CD4-positive, alpha-beta T cell treated with Interleukin-6 at 100 ng/mL for 8 hours (primary cell): ENCODE measurements around the gene ATP2B2.

Experiments
- DNase-seq: peaks from one replicate; pipeline ENCODE4 v3.0.0-alpha.2; 2020; ENCODE audit warnings: mixed read lengths, low spot score

The ATP2B2 gene

DNA sequence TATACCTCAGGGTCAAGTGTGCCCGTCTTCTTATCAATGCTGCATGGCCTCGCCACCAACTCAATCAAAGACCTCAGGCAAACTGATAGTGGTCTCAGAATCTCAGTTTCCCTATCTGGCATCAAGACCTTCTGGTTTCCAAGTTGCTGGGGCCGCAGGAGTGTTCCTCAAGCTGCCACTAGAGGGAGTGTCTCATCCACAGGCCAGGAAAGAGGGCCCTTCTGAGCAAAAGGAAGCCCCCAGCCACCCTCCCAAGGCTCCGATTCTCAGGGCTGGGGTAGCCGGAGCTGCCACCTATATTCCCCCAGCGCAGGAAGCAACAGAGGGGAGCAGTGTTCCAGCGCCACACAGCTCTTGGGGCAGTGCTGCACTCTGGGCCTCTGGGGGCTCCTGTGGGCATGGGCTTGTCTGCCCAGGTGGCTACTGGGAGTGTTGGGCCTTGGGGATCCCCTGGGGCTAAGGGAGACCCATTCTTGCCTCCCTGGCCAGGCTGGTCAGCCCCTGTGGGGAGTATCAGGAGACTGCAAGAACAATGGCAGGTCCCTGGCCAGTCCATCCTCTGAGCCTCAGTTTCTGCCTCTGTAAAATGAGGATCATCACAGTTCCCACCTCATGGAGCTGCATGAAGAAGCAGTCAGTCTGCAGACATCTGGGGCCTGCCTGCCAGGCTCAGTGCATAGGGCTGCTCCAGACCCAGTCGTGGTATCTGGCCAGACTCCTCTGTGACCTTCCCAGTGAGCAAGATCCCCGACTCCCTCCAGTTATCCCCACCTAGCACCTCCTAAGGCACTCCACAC lies 161.0 kb downstream of the ATP2B2 start:
- peak; percentile 57 for DNase-seq

DNA sequence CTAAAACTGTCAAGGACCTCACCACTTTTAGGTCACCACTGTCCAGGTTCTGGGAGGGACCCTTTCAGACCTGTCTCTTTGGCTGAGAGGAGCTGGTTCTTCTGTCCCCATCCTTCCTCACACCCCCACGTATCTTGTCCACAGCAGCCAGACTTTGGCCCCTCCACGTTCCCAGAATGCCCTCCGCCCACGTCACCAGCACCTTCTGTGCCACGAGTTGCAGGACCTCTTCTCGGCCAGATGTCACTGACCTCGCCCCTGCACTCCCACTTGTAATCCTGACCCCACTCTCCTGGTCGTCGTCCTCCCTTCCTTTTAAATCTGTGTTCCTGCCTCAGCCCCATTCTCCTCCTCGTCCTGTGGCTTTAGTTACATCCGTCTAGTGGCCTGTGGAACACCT lies 161.9 kb downstream of the ATP2B2 start:
- no peak for DNase-seq

DNA sequence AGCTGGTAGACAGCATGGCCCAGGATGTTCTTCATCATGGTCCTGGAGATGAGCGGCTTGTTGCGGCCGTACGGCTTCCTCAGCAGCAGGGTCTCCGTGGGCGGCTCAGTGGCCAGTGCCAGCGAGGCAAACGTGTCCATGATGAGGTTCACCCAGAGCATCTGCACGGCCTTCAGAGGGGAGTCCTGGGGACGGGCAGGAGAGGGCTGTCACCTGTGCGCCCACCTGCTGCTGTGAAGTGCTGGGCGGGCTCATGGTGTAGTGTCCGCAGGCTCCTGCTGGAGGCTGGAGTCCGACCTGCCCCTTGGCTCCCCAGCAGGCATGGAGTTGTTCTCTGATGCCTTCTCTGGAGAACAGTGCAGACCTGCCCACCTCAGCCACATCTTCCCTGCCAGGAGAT lies 162.6 kb downstream of the ATP2B2 start:
- DNase-seq = no peak

DNA sequence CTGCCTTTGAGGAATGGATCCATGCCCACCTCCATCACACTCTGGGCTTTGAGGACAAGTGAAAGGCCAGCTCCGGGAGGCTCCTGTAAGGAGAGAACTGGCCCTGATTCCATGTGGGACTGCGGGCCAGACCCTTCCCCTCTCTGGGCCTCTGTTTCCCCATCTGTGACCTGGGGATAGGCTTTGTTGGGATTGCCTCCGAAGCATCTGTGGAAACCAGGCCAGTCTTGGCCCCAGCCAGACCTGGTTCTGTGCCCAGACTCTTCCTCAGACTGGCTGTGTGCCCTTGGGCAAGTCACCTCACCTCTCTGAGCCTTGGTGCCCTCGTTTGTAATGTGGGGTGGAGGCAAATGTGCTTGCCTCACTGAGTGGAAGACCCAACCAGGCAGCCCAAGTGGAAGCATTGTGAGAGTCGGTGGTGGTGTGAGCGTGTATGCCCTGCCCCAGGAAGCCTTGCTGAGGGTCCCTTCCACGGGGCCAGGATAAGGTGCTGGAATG lies 163.4 kb downstream of the ATP2B2 start:
- no peak for DNase-seq

DNA sequence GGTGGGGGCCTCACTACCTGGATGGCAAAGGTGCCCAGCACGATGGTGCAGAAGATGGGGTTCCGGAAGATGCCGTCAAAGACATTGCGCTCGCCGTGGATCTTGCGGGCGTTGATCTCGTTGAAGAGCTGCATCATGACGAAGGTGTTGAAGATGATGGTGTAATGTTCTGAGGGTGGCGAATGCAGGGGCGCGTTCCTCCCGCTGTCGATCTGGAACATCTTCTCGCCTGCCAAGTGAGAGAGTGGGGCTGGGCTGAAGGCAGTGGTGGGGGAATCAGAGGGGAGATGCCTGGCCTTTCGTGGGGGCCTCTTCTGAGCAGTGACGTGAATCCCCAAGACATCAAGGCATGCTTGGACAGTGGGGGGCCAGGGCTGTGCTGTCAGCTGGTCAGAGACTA lies 164.9 kb downstream of the ATP2B2 start:
- no peak for DNase-seq

DNA sequence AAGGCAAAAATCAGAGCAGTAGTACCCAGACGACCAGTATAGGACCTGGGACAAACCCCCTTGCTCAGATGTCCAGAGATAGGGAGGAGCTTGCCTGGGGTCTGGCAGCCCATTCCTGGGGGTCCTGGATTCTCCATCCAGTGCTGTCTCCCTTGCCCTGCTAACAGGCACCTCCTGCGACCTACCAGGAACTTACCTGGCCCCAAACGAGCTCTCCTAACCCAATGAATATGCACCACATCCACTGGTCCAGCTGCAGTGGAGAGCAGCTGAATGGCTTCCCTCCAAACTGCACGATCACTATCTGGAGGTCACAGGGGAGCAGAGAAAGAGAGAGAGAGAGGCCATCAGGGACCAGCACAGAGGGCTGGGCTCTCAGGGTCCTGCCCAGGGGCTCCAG lies 165.3 kb downstream of the ATP2B2 start:
- no peak for DNase-seq

DNA sequence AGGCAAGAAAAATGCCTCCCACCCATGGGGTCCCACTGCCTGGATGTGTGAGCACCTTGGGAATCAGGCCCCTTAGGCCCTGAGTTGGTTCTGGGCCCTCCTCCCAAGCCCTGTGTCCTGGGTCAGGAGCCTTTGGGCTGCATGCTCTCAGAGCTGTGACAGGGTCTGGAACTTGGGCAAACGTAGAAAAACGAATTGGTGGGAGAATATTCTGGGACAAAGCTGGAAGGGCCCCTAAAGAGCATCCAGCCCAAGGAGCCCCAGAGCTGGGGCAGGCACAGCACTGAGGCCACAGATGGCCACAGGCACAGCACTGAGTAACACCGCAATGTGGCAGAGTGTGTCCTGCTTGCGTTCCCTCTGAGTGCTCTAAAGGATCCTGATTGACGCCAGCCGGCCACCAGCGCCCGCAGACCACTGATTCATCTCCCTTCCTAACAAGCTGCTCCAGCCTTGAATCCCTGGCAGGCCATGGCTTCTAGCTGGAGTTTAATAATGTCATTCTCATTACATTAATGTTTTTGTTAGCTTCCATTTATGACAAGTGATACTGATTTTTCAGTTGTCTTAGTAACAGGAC lies 165.9 kb downstream of the ATP2B2 start:
- no peak for DNase-seq

DNA sequence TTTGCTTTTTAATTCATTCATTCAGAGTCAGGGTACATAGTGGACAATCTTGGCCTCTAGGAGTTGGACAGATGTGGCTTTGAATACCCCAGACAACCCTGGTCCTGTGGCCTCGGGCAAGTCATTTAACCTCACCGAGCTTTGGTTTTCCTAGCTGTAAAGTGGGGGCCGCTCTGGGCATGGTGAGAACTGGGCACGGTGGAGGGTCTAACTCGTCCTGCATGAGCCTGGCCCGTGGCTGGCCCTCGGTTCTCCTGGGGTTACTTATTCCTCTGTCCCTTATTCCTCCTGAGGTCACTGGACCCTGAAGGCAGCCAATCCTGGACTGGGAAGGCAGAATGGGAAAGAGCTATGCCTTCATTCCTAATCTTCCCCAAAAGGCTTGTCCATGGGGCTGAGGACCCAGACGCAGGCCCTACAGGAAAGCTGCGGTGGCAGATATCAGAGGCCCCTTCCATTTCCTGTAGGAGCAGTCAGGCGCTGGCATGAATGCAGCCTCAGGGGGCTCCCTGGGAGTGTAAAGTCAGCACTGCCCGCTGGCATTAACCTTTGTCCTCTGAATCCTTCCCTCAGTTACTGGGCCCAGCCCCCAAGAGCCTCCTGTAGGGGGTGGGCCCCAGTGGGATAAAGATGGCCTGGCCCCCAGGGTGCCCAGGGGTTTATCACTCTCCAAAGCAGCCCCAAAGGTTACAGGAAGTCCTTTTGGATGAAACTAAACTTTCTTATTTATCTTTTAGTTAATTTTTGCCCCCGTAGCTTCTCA lies 166.6 kb downstream of the ATP2B2 start:
- DNase-seq = no peak

DNA sequence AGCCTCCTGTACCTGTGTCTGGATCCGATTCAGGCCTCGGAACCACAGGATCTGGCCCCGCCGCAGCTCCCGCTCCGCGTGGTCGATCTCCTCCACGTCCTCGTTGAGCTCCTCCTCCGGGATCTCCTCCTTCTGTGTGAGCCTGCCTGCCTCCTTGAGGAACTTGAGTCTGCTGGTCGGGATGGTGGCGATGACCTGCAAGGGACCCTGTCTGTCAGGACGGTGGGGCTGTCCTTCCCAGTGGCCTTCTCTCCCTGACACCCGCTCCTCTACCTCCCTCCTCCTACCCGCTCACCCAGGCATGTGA lies 167.3 kb downstream of the ATP2B2 start:
- no peak for DNase-seq

DNA sequence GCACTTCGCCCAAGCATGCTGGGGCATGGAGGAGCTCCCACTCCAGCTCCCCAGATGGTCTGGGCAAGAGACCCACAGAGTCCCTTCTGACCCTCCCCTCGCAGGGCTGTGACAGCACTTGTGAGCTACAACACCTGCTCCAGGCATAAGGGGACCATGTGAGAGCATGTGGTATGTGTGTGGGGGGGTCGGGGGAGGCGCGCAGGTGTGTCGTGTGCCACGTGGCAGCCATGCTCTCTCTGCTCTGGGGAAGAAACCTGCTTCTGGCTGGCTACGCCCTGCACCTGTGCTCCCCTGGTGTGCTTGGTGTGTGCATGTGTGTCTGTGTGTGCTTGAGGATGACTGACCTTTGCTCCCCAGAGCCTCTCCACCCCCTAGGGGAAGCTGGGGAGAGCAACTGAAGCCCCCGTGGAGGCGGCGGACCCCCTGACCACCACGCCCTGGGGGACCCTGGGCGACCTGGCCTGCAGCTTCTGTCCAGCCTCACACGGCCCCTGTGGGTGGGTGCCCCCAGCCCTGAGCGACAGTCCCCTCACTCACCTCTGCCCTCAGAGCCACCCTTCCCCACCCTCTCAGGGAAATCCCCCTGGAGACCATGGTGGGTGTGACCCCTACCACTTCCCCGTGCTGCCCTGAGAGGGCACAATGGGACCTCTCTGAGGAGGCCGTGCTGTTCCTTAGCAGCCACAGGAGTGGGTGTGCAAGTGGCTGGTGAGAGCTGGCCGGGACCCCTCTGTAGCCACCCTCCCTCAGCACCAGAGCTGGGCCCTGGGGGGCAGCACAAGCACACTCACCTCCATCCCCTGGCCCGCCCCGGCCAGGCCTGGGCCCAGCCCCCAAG lies 167.8 kb downstream of the ATP2B2 start:
- DNase-seq = no peak

DNA sequence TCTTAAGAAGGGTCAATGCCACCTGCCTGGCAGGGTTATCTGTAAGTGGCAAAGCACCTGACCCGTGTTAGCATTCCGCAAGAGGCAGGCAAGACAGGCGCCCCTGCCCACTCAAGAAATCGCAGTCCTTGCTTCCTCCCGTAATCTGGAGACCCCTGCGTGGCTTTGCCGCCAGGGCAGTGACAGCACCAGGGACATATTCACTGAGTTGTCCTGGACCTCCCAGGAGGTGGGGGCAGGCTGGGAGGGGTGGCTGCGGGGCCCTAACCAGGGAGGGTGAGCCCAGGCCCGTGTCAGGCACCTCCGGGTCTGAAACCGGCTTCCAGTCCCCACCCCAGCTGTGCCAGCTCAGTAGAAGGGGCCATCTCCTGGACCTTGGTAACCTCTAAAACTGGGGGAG lies 168.6 kb downstream of the ATP2B2 start:
- no peak for DNase-seq

DNA sequence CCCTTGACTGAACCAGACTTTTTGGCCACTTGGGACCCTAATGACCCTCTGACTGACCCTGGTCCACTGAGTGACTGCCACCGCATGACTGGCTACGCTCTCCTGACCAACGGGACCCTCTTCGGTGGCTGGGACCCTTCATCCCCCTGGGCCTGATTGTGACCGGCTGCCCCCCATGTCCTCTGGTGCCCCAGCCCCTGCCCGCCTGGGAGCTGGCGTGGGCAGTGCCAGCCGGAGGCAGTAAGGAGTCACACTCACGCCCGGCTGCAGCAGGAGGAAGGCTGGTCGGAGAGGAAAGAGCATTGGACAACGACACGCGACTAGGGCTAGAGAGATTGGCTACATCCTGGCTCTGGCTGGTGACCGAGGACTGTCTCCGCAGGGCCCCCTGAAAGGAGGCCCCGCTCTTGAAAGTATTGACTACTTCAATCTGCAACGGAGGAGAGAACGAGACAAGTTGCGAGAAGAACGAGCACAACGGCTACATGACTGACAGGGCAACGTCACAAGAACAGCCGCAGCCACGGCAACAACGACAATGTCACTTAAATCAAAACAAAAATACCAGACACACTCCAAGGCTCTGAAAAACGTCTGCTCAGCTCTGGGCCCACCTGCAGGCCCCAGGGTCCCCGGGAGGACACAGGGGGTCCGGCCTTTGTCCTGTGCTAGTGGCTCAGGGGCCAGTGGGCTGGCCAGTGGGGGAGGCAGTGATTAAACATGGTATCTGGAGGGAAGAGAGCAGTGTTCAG lies 169.3 kb downstream of the ATP2B2 start:
- DNase-seq = no peak

DNA sequence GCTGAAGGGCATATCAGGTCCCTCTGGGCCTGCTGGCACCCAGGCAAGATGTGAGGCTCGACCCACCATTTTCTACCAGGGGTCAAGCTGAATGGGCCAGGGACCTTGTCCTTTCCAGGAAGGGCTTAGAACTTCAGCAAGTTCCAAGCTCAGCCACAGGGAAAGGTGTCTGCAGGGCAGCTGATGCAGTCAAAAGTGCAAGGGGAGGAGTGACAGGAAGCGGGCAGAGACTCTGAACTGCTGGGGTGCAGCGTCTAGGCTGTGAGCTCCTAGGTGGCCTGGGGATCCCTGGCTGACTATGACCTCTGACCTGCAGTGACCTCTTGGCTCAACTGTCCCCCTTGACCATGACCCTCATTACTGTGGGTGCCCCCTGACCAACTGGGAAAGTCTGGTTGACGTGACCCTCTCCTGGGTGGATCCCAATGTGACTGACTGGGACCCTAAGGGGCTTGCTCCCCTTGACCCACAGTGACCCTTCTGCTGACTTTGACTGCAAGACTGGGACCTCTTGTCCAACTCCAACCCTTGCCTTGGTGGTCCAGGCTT lies 170.1 kb downstream of the ATP2B2 start:
- DNase-seq = no peak

DNA sequence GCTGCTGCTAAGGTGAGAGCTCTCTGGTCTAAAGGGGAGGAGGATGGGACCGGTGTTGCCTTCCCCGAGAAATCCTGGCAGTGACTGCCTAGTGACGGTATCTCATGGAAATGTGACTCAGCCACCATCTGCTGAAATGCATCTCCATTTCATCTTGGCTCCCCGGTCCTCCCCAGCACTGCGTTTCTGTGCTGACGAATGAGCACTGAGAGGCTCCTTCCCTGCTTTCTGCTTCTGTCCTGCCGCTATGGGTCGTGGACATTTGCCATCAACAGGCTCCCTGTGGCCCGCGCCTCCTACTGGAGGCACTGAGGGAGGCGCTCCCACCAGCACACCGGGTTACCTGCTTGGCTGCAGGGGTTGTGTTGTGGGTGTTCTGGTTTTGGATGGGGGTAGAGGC lies 170.9 kb downstream of the ATP2B2 start:
- DNase-seq = no peak

DNA sequence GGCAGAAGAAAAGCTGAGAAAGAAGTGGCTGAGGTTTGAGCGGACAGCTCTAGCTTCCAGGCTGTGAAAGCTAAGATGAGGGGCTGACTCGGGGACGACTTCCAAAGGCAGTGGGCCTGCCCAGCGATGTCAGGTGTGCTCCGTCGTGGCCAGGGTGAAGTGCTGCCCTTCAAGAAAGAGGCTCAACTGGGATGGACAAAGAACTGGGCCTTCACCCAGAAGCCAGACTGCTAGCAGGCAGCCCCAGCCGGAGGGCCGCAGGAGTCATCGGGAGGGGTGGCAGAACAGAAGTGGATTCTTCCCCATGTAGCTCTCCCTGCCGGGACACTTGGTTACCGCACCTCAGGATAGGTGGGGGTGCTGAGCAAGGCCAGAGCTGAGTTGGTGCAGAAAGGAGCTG lies 171.3 kb downstream of the ATP2B2 start:
- DNase-seq = no peak

DNA sequence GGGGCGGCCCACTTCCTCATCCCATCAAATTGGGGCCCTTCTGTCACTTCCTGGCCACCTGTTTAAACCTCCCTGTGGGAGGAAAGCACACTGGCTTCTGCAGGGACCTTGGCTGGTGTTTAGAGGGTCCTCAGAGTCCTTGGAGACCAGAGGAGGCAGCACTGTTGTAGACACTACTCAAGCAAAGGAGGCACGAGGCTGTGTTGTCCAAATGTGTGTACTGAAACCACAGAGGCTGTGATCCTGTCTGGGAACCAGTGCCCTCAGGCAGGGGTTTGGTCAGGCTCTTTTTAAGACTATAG lies 172.1 kb downstream of the ATP2B2 start:
- DNase-seq = no peak

DNA sequence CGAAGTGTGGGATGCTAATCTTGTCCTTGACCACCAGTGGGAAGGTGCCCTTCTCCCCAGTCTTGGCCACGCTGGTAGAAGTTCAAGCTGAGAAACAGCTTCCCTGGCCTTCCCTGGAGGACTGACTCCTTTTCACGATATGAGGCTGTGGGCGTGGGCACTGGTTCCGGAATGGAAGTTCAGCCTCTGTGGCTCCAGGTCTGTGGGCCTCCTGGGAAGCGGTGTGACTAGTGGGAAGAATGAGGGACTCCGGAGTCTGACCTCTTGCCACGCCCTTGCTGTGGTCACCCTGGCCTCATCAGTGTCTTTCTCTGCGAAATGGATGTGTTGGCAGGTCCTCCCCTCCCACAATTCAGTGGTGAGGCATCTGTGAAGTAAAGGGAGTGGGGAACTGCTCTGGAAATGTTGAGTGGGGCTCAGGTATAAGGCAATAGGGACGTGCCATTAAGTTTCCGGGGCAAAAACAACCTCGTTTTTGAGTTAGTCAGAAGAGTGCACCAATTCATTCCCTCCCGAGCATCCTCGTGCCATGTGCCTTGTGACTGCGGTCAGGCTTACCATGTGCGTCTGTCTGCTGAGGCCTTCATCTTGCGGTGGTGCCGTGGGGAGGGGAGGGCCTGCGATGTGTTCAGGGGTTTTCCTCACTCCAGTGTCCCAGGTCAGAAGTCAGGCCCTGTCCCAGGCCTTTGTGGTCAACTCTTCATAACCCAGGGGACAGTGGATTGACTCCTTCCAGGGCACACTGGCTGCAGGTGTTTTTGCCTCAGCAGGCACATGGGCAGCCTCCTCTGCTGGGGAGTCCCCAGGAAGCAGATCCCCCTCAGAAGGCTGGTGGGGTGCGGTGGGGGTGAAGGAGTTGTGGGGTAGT lies 172.7 kb downstream of the ATP2B2 start:
- DNase-seq = no peak

DNA sequence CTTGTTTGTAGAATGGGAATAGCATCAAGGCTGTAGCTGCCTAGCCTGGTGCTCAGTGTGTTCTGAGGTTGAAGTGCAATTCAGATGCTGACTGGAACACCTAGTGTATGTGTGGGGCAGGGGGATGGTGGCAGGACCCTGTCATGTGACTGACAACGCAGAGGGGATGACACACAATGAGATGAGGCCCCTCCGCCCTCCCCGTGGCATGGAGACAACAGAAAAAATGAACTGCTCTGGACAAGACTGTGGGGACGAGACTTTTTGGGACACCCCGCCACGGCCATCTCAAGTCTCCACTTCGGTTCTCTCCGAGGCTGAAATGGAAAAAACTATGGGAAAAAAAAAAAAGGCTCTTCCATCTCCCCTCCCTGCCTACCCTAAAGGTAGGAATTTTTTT lies 174.1 kb downstream of the ATP2B2 start:
- no peak for DNase-seq

DNA sequence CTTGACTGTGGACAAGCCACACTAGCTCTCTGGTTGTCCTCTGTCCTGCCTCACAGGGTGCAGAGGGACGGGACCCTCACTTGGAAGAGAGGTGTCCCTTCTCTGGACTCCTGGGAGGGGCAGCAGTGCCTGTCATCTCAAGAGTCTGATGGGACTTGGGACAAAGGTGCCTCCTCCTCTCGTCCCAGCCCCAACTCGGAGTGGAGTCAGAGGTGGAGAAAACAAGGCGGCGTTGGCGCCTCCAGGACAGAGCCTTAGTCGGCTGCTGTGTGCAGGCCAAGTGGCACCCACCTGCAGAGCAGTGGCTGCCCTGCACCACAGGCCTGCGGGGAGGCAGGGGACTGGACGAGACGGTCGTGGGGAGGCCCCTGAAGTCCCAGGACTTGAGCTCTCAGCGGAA lies 175.1 kb downstream of the ATP2B2 start:
- DNase-seq = no peak

DNA sequence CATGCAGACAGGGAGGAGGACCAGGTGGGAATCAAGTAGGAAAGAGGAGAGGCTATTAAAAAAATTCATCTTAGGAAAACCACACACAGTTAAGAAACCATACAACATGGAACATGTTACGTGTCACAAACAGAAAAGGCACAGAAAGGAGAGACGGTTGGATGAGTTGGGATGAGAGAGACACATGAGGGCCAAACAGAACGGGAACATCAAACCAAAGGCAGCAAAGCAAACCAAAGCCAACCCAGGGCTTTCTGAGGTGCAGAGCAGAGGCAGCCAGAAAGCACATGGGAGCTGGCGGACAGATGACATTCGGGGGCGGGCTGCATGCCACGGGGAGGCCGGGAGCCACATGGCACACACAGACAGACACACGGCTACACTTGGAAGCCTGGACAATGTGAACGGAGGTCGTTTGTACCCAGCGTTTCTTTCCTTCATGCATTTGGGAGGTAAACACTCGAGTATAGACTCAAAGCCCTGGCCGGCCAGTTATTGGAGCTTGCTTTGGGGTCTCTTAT lies 175.8 kb downstream of the ATP2B2 start:
- DNase-seq = no peak
